GM23338 (cell line): ENCODE data around the gene SULT2A1. TPM values are rescaled to one million over a fixed set of nuclear protein-coding genes. Genes with fewer than 3 reads are reported as not detected.
A peak's percentile ranks its signal among the peaks of the same experiment; 100 is the strongest.
"Not testable (repeated sequence)": the region's sequence is repeated elsewhere in the genome, so short reads cannot be mapped to it uniquely, and the experiment has no call there.

Experiments used
- ATAC-seq: fragments of 200-7000 bp; cut with Tn5 transposase; 3 replicates; pipeline ENCODE4 v1.9.1; 2020
- DNase-seq: peaks from one replicate; pipeline ENCODE4 v3.0.0-alpha.2; 2015; ENCODE audit warnings: low spot score
- H2AFZ ChIP-seq: fragments of 200-600 bp; sonication (generic); 2 replicates; pipeline ENCODE4 v1.8.0; 2016; ENCODE audit warnings: antibody characterized with exemption, mild to moderate bottlenecking, moderate library complexity
- H3F3A ChIP-seq: fragments of 200-600 bp; sonication (generic); replicated peaks from 2 replicates; pipeline ENCODE4 v1.8.0; 2017; ENCODE audit warnings: antibody characterized with exemption, mixed run types, low read depth
- H3K27ac ChIP-seq: fragments of 200-600 bp; sonication (generic); 2 replicates; pipeline ENCODE4 v1.6.1; 2016; ENCODE audit warnings: low read depth
- H3K27me3 ChIP-seq: fragments of 200-600 bp; sonication (generic); 2 replicates; pipeline ENCODE4 v1.8.0; 2016; ENCODE audit warnings: mild to moderate bottlenecking, mixed run types, moderate library complexity; ENCODE audit not compliant: insufficient read depth
- H3K36me3 ChIP-seq: fragments of 200-600 bp; sonication (generic); 2 replicates; pipeline ENCODE4 v1.8.0; 2016; ENCODE audit warnings: mild to moderate bottlenecking; ENCODE audit not compliant: insufficient read depth
- H3K4me1 ChIP-seq: fragments of 200-600 bp; sonication (generic); 2 replicates; pipeline ENCODE4 v1.8.0; 2016; ENCODE audit warnings: mild to moderate bottlenecking, moderate library complexity; ENCODE audit not compliant: insufficient read depth
- H3K4me2 ChIP-seq: fragments of 200-600 bp; sonication (generic); 2 replicates; pipeline ENCODE4 v1.7.1; 2017; ENCODE audit warnings: mixed run types
- H3K4me3 ChIP-seq: fragments of 200-600 bp; sonication (generic); 2 replicates; pipeline ENCODE4 v1.6.1; 2016; ENCODE audit warnings: mixed run types
- H3K79me2 ChIP-seq: fragments of 200-600 bp; sonication (generic); replicated peaks from 2 replicates; pipeline ENCODE4 v1.8.0; 2017; ENCODE audit warnings: mild to moderate bottlenecking; ENCODE audit not compliant: insufficient read depth
- H3K9me2 ChIP-seq: fragments of 200-600 bp; sonication (generic); 2 replicates; pipeline ENCODE4 v1.8.0; 2017; ENCODE audit not compliant: insufficient read depth
- H4K20me1 ChIP-seq: fragments of 200-600 bp; sonication (generic); replicated peaks from 2 replicates; pipeline ENCODE4 v1.8.0; 2017; ENCODE audit warnings: mild to moderate bottlenecking; ENCODE audit not compliant: insufficient read depth
- H3K27ac Mint-ChIP-seq: 2 replicates; pipeline ENCODE4 v1.8.0; 2020; ENCODE audit warnings: inconsistent platforms, mild to moderate bottlenecking, moderate library complexity, mixed read lengths
- H3K27me3 Mint-ChIP-seq: 3 replicates; pipeline ENCODE4 v1.8.0; 2022; ENCODE audit warnings: low read depth, mild to moderate bottlenecking, moderate library complexity, mixed read lengths, inconsistent platforms; ENCODE audit not compliant: insufficient read depth, poor library complexity
- H3K36me3 Mint-ChIP-seq: 3 replicates; pipeline ENCODE4 v1.8.0; 2021; ENCODE audit warnings: low read depth, mild to moderate bottlenecking, inconsistent platforms, moderate library complexity, mixed read lengths
- H3K4me1 Mint-ChIP-seq: 3 replicates; pipeline ENCODE4 v1.8.0; 2020; ENCODE audit warnings: mild to moderate bottlenecking, inconsistent platforms, mixed read lengths
- H3K4me3 Mint-ChIP-seq: 3 replicates; pipeline ENCODE4 v1.8.0; 2021; ENCODE audit warnings: moderate library complexity, mild to moderate bottlenecking, inconsistent platforms, mixed read lengths
- H3K9me3 Mint-ChIP-seq: 3 replicates; pipeline ENCODE4 v1.8.0; 2020; ENCODE audit warnings: moderate library complexity, mild to moderate bottlenecking, inconsistent platforms, mixed read lengths
- polyA plus RNA-seq: library from polyadenylated mRNA; unstranded; fragments of >200 nt; fragmentation: Nextera tagmentation; extraction: Ambion mirVana; gene quantifications from 2 replicates; pipeline ENCODE4 v1.2.1, GENCODE V29; 2016
- total RNA-seq: library from RNA; depleted of rRNA; stranded (reverse); fragments of >200 nt; shearing (Covaris generic); gene quantifications from 2 replicates; pipeline ENCODE4 v1.2.3, GENCODE V29; 2014
- TF ChIP-seq, protein P1 (sequence below), 2 experiments: fragments of 200-600 bp in 1 of 2; sonication (generic) in 1 of 2; conservative IDR thresholded peaks; 2 replicates each; pipeline versions ENCODE4 v1.5.1 to v1.6.1; 2016 to 2017; ENCODE audit warnings: antibody characterized with exemption in 2 of 2, low read depth in 2 of 2, mild to moderate bottlenecking in 2 of 2, moderate library complexity in 1 of 2

The SULT2A1 gene
- total and polyA plus RNA-seq, 2 experiments from 2014 or later = not detected

- not testable (repeated sequence) for H3K36me3 ChIP-seq, DNase-seq, H3K4me1 Mint-ChIP-seq, H3K4me2 ChIP-seq, H4K20me1 ChIP-seq, H3K27ac Mint-ChIP-seq, H3K4me1 ChIP-seq, H3F3A ChIP-seq, H3K4me3 ChIP-seq, H3K9me2 ChIP-seq, H3K4me3 Mint-ChIP-seq, H3K27ac ChIP-seq, H3K27me3 ChIP-seq, ATAC-seq, H3K27me3 Mint-ChIP-seq, H3K36me3 Mint-ChIP-seq, H3K9me3 Mint-ChIP-seq, H3K79me2 ChIP-seq, H2AFZ ChIP-seq
- TF ChIP-seq, protein P1, sequence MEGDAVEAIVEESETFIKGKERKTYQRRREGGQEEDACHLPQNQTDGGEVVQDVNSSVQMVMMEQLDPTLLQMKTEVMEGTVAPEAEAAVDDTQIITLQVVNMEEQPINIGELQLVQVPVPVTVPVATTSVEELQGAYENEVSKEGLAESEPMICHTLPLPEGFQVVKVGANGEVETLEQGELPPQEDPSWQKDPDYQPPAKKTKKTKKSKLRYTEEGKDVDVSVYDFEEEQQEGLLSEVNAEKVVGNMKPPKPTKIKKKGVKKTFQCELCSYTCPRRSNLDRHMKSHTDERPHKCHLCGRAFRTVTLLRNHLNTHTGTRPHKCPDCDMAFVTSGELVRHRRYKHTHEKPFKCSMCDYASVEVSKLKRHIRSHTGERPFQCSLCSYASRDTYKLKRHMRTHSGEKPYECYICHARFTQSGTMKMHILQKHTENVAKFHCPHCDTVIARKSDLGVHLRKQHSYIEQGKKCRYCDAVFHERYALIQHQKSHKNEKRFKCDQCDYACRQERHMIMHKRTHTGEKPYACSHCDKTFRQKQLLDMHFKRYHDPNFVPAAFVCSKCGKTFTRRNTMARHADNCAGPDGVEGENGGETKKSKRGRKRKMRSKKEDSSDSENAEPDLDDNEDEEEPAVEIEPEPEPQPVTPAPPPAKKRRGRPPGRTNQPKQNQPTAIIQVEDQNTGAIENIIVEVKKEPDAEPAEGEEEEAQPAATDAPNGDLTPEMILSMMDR (conservative IDR thresholded peaks at IDR 0.05; ENCODE audit: low read depth in 2 of 2) = peak in 1 of 2 experiments; percentile 28; a peak in 1 of 4 replicates
These were observed 42.5 kb upstream of the SULT2A1 start for GRCh38 chr19:47928581-47928980.

DNA sequence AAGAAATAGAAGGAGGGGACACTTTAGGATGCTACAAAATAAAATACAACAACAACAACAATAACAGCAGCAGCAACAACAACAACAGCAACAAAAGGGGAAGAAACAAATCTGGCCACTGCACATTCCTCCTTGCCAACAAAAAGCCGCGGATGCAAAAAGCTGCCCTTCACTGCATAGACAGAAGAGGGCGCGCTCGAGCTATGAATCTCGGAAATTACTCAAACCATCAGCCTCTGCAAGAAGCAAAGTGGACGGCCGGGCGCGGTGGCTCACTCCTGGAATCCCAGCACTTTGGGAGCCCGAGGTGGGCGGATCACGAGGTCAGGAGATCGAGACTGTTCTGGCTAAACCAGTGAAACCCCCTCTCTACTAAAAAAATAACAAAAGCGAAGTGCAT is 34.0 kb upstream of the SULT2A1 start:
- not testable (repeated sequence) for H3K36me3 ChIP-seq, H3K4me2 ChIP-seq, H4K20me1 ChIP-seq, H3K9me2 ChIP-seq, H3K4me1 Mint-ChIP-seq, DNase-seq, H3K27me3 Mint-ChIP-seq, H3K4me1 ChIP-seq, H3K79me2 ChIP-seq, H3K9me3 Mint-ChIP-seq, H3K4me3 ChIP-seq, H2AFZ ChIP-seq, H3K36me3 Mint-ChIP-seq, H3K27me3 ChIP-seq, H3K27ac ChIP-seq, ATAC-seq, H3K4me3 Mint-ChIP-seq, H3F3A ChIP-seq, H3K27ac Mint-ChIP-seq
- TF ChIP-seq, protein P1 (conservative IDR thresholded peaks at IDR 0.05; ENCODE audit: low read depth in 2 of 2) = peak; percentile 35 to 47

- H3K27me3 Mint-ChIP-seq, H4K20me1 ChIP-seq, DNase-seq, H3K4me1 Mint-ChIP-seq, H3K79me2 ChIP-seq, H3K9me2 ChIP-seq, H3K27ac Mint-ChIP-seq, H3F3A ChIP-seq, H3K4me2 ChIP-seq, H3K9me3 Mint-ChIP-seq, H2AFZ ChIP-seq, H3K4me3 ChIP-seq, H3K4me1 ChIP-seq, ATAC-seq, H3K27me3 ChIP-seq, H3K27ac ChIP-seq, H3K4me3 Mint-ChIP-seq, H3K36me3 ChIP-seq, H3K36me3 Mint-ChIP-seq: not testable (repeated sequence)
These were observed 24.1 kb upstream of the SULT2A1 start for GRCh38 chr19:47910191-47910590.
